Esophagus muscularis mucosa (tissue), 4 donors: ENCODE data around the gene NKAIN2.

Source experiments
- EP300 ChIP-seq: sonication (generic); formaldehyde crosslinking; IDR thresholded peaks from one replicate; pipeline ENCODE4 v1.6.1; 2017; ENCODE audit warnings: antibody characterized with exemption
- POLR2A ChIP-seq: fragments of 450-650 bp; IDR thresholded peaks from one replicate; pipeline ENCODE4 v1.6.1; 2017; ENCODE audit warnings: antibody characterized with exemption, moderate library complexity, mild to moderate bottlenecking, low read depth
- POLR2AphosphoS5 ChIP-seq, 2 donors: sonication (generic); formaldehyde crosslinking; IDR thresholded peaks; one replicate each; pipeline ENCODE4 v1.6.1; 2017; ENCODE audit warnings: antibody characterized with exemption in 2 of 2
- TF ChIP-seq, protein P1 (sequence below), 3 experiments: fragments of 200-600 bp in 2 of 3; fragments of 450-650 bp in 1 of 3; sonication (generic) in 2 of 3; IDR thresholded peaks; one replicate each; pipeline ENCODE4 v1.5.1; 2017 to 2019; ENCODE audit warnings: antibody characterized with exemption in 3 of 3, mild to moderate bottlenecking in 2 of 3, moderate library complexity in 1 of 3

DNA sequence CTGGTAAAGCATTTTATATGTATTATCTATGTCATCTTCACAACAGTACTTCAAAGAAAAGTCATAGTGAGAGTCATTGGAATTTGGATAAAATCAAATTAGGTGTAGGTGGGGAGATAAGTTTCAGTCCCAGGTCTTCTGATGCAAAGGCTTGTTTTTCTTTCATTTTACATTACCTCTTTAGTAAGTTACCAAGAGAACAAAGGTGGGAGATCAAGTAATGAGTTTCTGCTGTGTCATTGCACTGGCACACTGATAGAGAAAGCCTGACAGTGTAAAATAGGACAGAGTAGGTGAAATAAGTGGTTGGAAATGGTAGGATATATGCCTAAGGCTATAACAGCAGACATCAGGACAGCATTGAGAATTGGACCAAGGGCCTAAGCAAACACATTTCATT, 250.4 kb downstream of the NKAIN2 start:
- TF ChIP-seq, protein P1, sequence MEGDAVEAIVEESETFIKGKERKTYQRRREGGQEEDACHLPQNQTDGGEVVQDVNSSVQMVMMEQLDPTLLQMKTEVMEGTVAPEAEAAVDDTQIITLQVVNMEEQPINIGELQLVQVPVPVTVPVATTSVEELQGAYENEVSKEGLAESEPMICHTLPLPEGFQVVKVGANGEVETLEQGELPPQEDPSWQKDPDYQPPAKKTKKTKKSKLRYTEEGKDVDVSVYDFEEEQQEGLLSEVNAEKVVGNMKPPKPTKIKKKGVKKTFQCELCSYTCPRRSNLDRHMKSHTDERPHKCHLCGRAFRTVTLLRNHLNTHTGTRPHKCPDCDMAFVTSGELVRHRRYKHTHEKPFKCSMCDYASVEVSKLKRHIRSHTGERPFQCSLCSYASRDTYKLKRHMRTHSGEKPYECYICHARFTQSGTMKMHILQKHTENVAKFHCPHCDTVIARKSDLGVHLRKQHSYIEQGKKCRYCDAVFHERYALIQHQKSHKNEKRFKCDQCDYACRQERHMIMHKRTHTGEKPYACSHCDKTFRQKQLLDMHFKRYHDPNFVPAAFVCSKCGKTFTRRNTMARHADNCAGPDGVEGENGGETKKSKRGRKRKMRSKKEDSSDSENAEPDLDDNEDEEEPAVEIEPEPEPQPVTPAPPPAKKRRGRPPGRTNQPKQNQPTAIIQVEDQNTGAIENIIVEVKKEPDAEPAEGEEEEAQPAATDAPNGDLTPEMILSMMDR (IDR thresholded peaks at IDR 0.05), result no peak
- TF ChIP-seq POLR2A (no peak), POLR2AphosphoS5 (IDR thresholded peaks at IDR 0.05) (no peak), EP300 (no peak)
